H9 (cell line): ENCODE results near the gene C1orf198. TPM values are rescaled to one million over a fixed set of nuclear protein-coding genes. Genes with fewer than 3 reads are reported as not detected.

Experiments
- DNase-seq: peaks from one replicate; pipeline ENCODE4 v3.0.0-alpha.2; 2017
- H2AFZ ChIP-seq: one replicate; pipeline ENCODE4 v1.6.1; 2013; ENCODE audit warnings: mild to moderate bottlenecking, low read length, control low read depth, moderate library complexity
- H2AK5ac ChIP-seq: 2 replicates; pipeline ENCODE4 v1.6.1; 2013; ENCODE audit warnings: low read length, control low read depth, mixed read lengths; ENCODE audit not compliant: insufficient read length
- H2BK120ac ChIP-seq: one replicate; pipeline ENCODE4 v1.6.1; 2013; ENCODE audit warnings: low read depth, mild to moderate bottlenecking, low read length, control low read depth, inconsistent platforms; ENCODE audit not compliant: poor library complexity, severe bottlenecking
- H2BK12ac ChIP-seq: 2 replicates; pipeline ENCODE4 v1.6.1; 2013; ENCODE audit warnings: low read length, control low read depth, mixed read lengths, low read depth; ENCODE audit not compliant: insufficient read length
- H2BK15ac ChIP-seq: 2 replicates; pipeline ENCODE4 v1.6.1; 2013; ENCODE audit warnings: low read depth, low read length, control low read depth
- H2BK20ac ChIP-seq: one replicate; pipeline ENCODE4 v1.6.1; 2013; ENCODE audit warnings: low read depth, mild to moderate bottlenecking, low read length, control low read depth, inconsistent platforms; ENCODE audit not compliant: poor library complexity, severe bottlenecking
- H2BK5ac ChIP-seq: 2 replicates; pipeline ENCODE4 v1.6.1; 2013; ENCODE audit warnings: low read length, control low read depth, mixed read lengths; ENCODE audit not compliant: insufficient read length
- H3K14ac ChIP-seq: 2 replicates; pipeline ENCODE4 v1.6.1; 2013; ENCODE audit warnings: low read length, control low read depth; ENCODE audit not compliant: insufficient read depth
- H3K18ac ChIP-seq: 2 replicates; pipeline ENCODE4 v1.6.1; 2013; ENCODE audit warnings: low read depth, mild to moderate bottlenecking, mixed read lengths, low read length, control low read depth; ENCODE audit not compliant: insufficient read length
- H3K23ac ChIP-seq: 2 replicates; pipeline ENCODE4 v1.6.1; 2013; ENCODE audit warnings: low read length, control low read depth, mixed read lengths, low read depth; ENCODE audit not compliant: insufficient read length
- H3K23me2 ChIP-seq: 2 replicates; pipeline ENCODE4 v1.6.1; 2013; ENCODE audit warnings: low read depth, mild to moderate bottlenecking, mixed read lengths, low read length, control low read depth; ENCODE audit not compliant: insufficient read length, poor library complexity, severe bottlenecking
- H3K27ac ChIP-seq: 2 replicates; pipeline ENCODE4 v1.5.1; 2013; ENCODE audit warnings: low read length, control low read depth, mixed read lengths, low read depth; ENCODE audit not compliant: insufficient read length
- H3K27me3 ChIP-seq: 2 replicates; pipeline ENCODE4 v1.6.1; 2013; ENCODE audit warnings: low read length, control low read depth, inconsistent platforms; ENCODE audit not compliant: insufficient read depth
- H3K4ac ChIP-seq: 2 replicates; pipeline ENCODE4 v1.6.1; 2013; ENCODE audit warnings: low read depth, mild to moderate bottlenecking, control low read depth, inconsistent platforms, low read length, moderate library complexity
- H3K4me1 ChIP-seq: 2 replicates; pipeline ENCODE4 v1.6.1; 2013; ENCODE audit warnings: low read length, control low read depth, inconsistent platforms; ENCODE audit not compliant: insufficient read depth
- H3K4me2 ChIP-seq: 2 replicates; pipeline ENCODE4 v1.6.1; 2013; ENCODE audit warnings: low read length, control low read depth, mixed read lengths; ENCODE audit not compliant: insufficient read length, insufficient read depth
- H3K56ac ChIP-seq: 2 replicates; pipeline ENCODE4 v1.6.1; 2013; ENCODE audit warnings: low read depth, mild to moderate bottlenecking, mixed read lengths, low read length, control low read depth; ENCODE audit not compliant: insufficient read length
- H3K79me1 ChIP-seq: 2 replicates; pipeline ENCODE4 v1.6.1; 2013; ENCODE audit warnings: low read depth, mild to moderate bottlenecking, moderate library complexity, low read length, control low read depth, inconsistent platforms; ENCODE audit not compliant: insufficient read depth, poor library complexity, severe bottlenecking
- H3K79me2 ChIP-seq: 2 replicates; pipeline ENCODE4 v1.6.1; 2013; ENCODE audit warnings: low read length, control low read depth, inconsistent platforms; ENCODE audit not compliant: insufficient read depth
- H3K9ac ChIP-seq: 2 replicates; pipeline ENCODE4 v1.6.1; 2013; ENCODE audit warnings: low read length, control low read depth, mixed read lengths; ENCODE audit not compliant: insufficient read length; ENCODE audit errors: extremely low read depth
- H3K9me3 ChIP-seq: one replicate; pipeline ENCODE4 v1.6.1; 2013; ENCODE audit warnings: low read depth, low read length, inconsistent platforms; ENCODE audit not compliant: control insufficient read depth
- H3T11ph ChIP-seq: one replicate; pipeline ENCODE4 v1.6.1; 2013; ENCODE audit warnings: mild to moderate bottlenecking, low read length, control low read depth, inconsistent platforms
- H4K20me1 ChIP-seq: one replicate; pipeline ENCODE4 v1.6.1; 2013; ENCODE audit not compliant: control insufficient read depth, insufficient read length, insufficient read depth
- H4K5ac ChIP-seq: 2 replicates; pipeline ENCODE4 v1.6.1; 2013; ENCODE audit warnings: low read depth, mild to moderate bottlenecking, mixed read lengths, low read length, control low read depth; ENCODE audit not compliant: insufficient read length
- H4K8ac ChIP-seq: replicated peaks from 2 replicates; pipeline ENCODE4 v1.6.1; 2013; ENCODE audit warnings: low read length, control low read depth, mixed read lengths, low read depth; ENCODE audit not compliant: insufficient read length
- H4K91ac ChIP-seq: 2 replicates; pipeline ENCODE4 v1.6.1; 2013; ENCODE audit warnings: low read depth, mild to moderate bottlenecking, moderate library complexity, mixed read lengths, low read length, control low read depth; ENCODE audit not compliant: insufficient read length
- H3K27ac Mint-ChIP-seq, 3 experiments: 2 replicates in 2 of 3; 3 replicates in 1 of 3; pipeline ENCODE4 v1.8.0; 2020 to 2021; ENCODE audit warnings: mixed read lengths in 3 of 3, mild to moderate bottlenecking in 1 of 3, moderate library complexity in 1 of 3
- H3K27me3 Mint-ChIP-seq: 2 replicates; pipeline ENCODE4 v1.8.0; 2021; ENCODE audit warnings: low read depth, mild to moderate bottlenecking, moderate library complexity, mixed read lengths
- H3K36me3 Mint-ChIP-seq, 3 experiments: 2 replicates in 2 of 3; 3 replicates in 1 of 3; pipeline ENCODE4 v1.8.0; 2020 to 2021; ENCODE audit warnings: low read depth in 3 of 3, mixed read lengths in 3 of 3; ENCODE audit not compliant: insufficient read depth in 1 of 3
- H3K4me1 Mint-ChIP-seq, 2 experiments: 2 replicates each; pipeline ENCODE4 v1.8.0; 2020; ENCODE audit warnings: mixed read lengths in 2 of 2
- H3K4me3 Mint-ChIP-seq, 2 experiments: 2 replicates in 1 of 2; 3 replicates in 1 of 2; pipeline ENCODE4 v1.8.0; 2020 to 2021; ENCODE audit warnings: mild to moderate bottlenecking in 2 of 2, mixed read lengths in 2 of 2, moderate library complexity in 1 of 2
- H3K9me3 Mint-ChIP-seq, 2 experiments: 2 replicates in 1 of 2; 3 replicates in 1 of 2; pipeline ENCODE4 v1.8.0; 2020; ENCODE audit warnings: mild to moderate bottlenecking in 2 of 2, mixed read lengths in 2 of 2, moderate library complexity in 1 of 2
- WGBS: extraction: QIAGEN DNeasy Blood & Tissue Kit; methylation state at CpG from one replicate; pipeline ENCODE4 v1.1.7; 2013; ENCODE audit warnings: missing lambda C conversion rate, low lambda C conversion rate, mixed read lengths; ENCODE audit not compliant: insufficient read length; ENCODE audit errors: extremely low coverage; 5-methylcytosine and 5-hydroxymethylcytosine counted together
- total RNA-seq: library from RNA; stranded (reverse); gene quantifications from 2 replicates; pipeline ENCODE4 v1.2.1, GENCODE V29; 2021
- TF ChIP-seq, protein P1 (sequence below): fragments of 200-600 bp; sonication (generic); conservative IDR thresholded peaks from 3 replicates; pipeline ENCODE4 v1.8.0; 2021; ENCODE audit warnings: antibody characterized with exemption, mild to moderate bottlenecking

The C1orf198 gene
- total RNA-seq, 1 experiment from 2014 or later: 28.9 TPM

DNA sequence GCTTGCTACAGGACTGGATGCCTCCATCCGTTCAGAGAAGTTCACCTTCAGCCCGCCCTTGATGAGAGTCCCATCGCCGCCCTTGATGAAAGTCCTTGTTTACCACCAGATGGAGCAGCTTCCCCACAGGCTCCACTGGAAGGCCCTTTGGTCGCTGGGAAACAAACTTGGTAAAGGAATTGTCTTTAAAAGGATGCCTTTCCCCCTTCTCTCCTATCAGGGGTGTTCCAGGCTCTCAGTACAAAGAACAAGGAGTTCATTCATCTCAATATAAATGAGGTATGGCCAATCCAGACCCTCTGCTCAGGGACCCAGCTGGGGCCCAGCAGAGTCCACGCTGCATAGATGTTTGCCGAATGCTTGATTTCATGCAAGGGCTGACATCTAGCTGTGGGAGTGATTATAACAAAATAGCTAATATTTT lies 70.4 kb downstream of the C1orf198 start:
- Histone ChIP-seq H3K4ac (no peak overlapping the region), H3K79me2 (no peaks in the 10 kb centered on the region), H4K20me1 (no peaks in the 10 kb centered on the region), H3K23ac (no peak overlapping the region), H3K9ac (no peak overlapping the region), H4K8ac (no peak overlapping the region), H2AK5ac (no peak overlapping the region), H3K56ac (no peak overlapping the region), H3K4me1 (no peaks in the 10 kb centered on the region), H2BK120ac (no peak overlapping the region), H2AFZ (no peak overlapping the region), H4K91ac (no peak overlapping the region), H3K27ac (no peak overlapping the region), H2BK20ac (no peak overlapping the region), H3K9me3 (no peaks in the 10 kb centered on the region), H4K5ac (no peak overlapping the region), H3K18ac (no peak overlapping the region), H2BK5ac (no peak overlapping the region), H3K27me3 (no peaks in the 10 kb centered on the region; the same call in 1 of the 2 replicates), H3K79me1 (no peaks in the 10 kb centered on the region), H3K14ac (no peak overlapping the region), H3K23me2 (no peaks in the 10 kb centered on the region), H3T11ph (no peak overlapping the region), H3K4me2 (no peak overlapping the region), H2BK12ac (no peak overlapping the region), H2BK15ac (no peak overlapping the region)
- DNase-seq: peak; percentile 72
- Mint-ChIP-seq H3K36me3 (no peaks in the 10 kb centered on the region), H3K9me3 (no peaks in the 10 kb centered on the region), H3K27ac (no peak overlapping the region), H3K4me3 (no peak overlapping the region), H3K4me1 (peaks cover 0 to 2% of the 10 kb centered on the region in 2 experiments; a peak in 2 of 4 replicates), H3K27me3 (peaks cover 66% of the 10 kb centered on the region)
- TF ChIP-seq, protein P1, sequence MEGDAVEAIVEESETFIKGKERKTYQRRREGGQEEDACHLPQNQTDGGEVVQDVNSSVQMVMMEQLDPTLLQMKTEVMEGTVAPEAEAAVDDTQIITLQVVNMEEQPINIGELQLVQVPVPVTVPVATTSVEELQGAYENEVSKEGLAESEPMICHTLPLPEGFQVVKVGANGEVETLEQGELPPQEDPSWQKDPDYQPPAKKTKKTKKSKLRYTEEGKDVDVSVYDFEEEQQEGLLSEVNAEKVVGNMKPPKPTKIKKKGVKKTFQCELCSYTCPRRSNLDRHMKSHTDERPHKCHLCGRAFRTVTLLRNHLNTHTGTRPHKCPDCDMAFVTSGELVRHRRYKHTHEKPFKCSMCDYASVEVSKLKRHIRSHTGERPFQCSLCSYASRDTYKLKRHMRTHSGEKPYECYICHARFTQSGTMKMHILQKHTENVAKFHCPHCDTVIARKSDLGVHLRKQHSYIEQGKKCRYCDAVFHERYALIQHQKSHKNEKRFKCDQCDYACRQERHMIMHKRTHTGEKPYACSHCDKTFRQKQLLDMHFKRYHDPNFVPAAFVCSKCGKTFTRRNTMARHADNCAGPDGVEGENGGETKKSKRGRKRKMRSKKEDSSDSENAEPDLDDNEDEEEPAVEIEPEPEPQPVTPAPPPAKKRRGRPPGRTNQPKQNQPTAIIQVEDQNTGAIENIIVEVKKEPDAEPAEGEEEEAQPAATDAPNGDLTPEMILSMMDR: peak; percentile 76
- whole genome bisulfite sequencing: no CpG with 5 or more reads among the region's 7 CpGs
